Thoracic aorta (tissue), 2 donors: ENCODE results near the gene ZBTB44. TPM values are rescaled to one million over a fixed set of nuclear protein-coding genes. Genes with fewer than 3 reads are reported as not detected.

Experiments used
- ATAC-seq: fragments of 150-250 bp; one replicate; pipeline ENCODE4 v1.8.0; 2017; ENCODE audit warnings: low read depth; ENCODE audit not compliant: insufficient number of reproducible peaks, low FRiP score
- DNase-seq: peaks from one replicate; pipeline ENCODE4 v3.0.0-alpha.2; 2020; ENCODE audit warnings: low spot score
- H3K27ac ChIP-seq, 2 donors: fragments of 200-600 bp; sonication (generic); 1 replicate in 1 of 2; 2 replicates in 1 of 2; pipeline ENCODE4 v1.5.1; 2016; ENCODE audit warnings: mild to moderate bottlenecking in 2 of 2, moderate library complexity in 2 of 2
- H3K27me3 ChIP-seq: fragments of 200-600 bp; sonication (generic); replicated peaks from 2 replicates; pipeline ENCODE4 v1.6.0; 2016; ENCODE audit warnings: mild to moderate bottlenecking; ENCODE audit not compliant: insufficient read depth
- H3K36me3 ChIP-seq: fragments of 200-600 bp; sonication (generic); one replicate; pipeline ENCODE4 v1.5.1; 2016
- H3K4me1 ChIP-seq, 2 donors: fragments of 200-600 bp; sonication (generic); 1 replicate in 1 of 2; 2 replicates in 1 of 2; pipeline versions ENCODE4 v1.5.1 to v1.6.0; 2016; ENCODE audit warnings: low read depth in 2 of 2, mild to moderate bottlenecking in 1 of 2; ENCODE audit not compliant: control insufficient read depth in 1 of 2
- H3K4me3 ChIP-seq: fragments of 200-600 bp; sonication (generic); 2 replicates; pipeline ENCODE4 v1.5.1; 2016; ENCODE audit warnings: mild to moderate bottlenecking
- H3K9me3 ChIP-seq: fragments of 200-600 bp; sonication (generic); 2 replicates; pipeline ENCODE4 v1.5.1; 2016
- CTCF ChIP-seq: fragments of 200-600 bp; sonication (generic); IDR thresholded peaks from one replicate; pipeline ENCODE4 v1.5.1; 2019; ENCODE audit warnings: antibody characterized with exemption
- total RNA-seq, 2 donors: library from RNA; depleted of rRNA; stranded (reverse); fragments of >200 nt; gene quantifications; one replicate each; pipeline versions ENCODE4 v1.1.0 to v1.2.3, GENCODE V29; 2016

ZBTB44 gene
- total RNA-seq, 2 donors from 2014 or later, result 38.0 to 48.7 TPM

GRCh38 chr11:130318031-130318673 is 3.4 kb upstream of the ZBTB44 start:
- DNase-seq (no peak), ATAC-seq (no peak)
- Histone ChIP-seq H3K9me3 (peaks cover 11% of the 10 kb centered on the region), H3K27ac (no peak overlapping the region), H3K27me3 (no peaks in the 10 kb centered on the region), H3K36me3 (no peaks in the 10 kb centered on the region), H3K4me3 (no peak overlapping the region), H3K4me1 (peaks cover 0 to 10% of the 10 kb centered on the region in 2 donors)
- TF ChIP-seq CTCF, result no peak

GRCh38 chr11:130315354-130315970 is 745 bp upstream of the ZBTB44 start:
- H3K4me3 ChIP-seq, result peak overlapping the region; percentile 98
- ATAC-seq (no peak), DNase-seq (no peak)
- no peaks in the 10 kb centered on the region for H3K27me3 ChIP-seq
- H3K27ac ChIP-seq, result peak overlapping the region; percentile 41 to 55
- TF ChIP-seq CTCF, result no peak
- H3K4me1 ChIP-seq, result peaks cover 9 to 36% of the 10 kb centered on the region in 2 donors
- H3K36me3 ChIP-seq, result no peaks in the 10 kb centered on the region
- no peaks in the 10 kb centered on the region for H3K9me3 ChIP-seq

- ATAC-seq (peak; percentile 30), DNase-seq (no peak)
- no peaks in the 10 kb centered on the region for H3K36me3 ChIP-seq
- no peaks in the 10 kb centered on the region for H3K9me3 ChIP-seq
- H3K27ac ChIP-seq, result peak overlapping the region; percentile 90 to 91
- peak overlapping the region; percentile 98 for H3K4me3 ChIP-seq
- TF ChIP-seq CTCF, result no peak
- H3K27me3 ChIP-seq, result no peaks in the 10 kb centered on the region
- peaks cover 21 to 48% of the 10 kb centered on the region in 2 donors for H3K4me1 ChIP-seq
Measured at GRCh38 chr11:130314184-130314749, 450 bp downstream of the ZBTB44 start.

- peak overlapping the region; percentile 98 for H3K4me3 ChIP-seq
- no peaks in the 10 kb centered on the region for H3K27me3 ChIP-seq
- no peak for TF ChIP-seq CTCF
- H3K27ac ChIP-seq, result peak overlapping the region; percentile 90 to 91
- no peak for ATAC-seq
- DNase-seq, result no peak
- H3K9me3 ChIP-seq, result no peaks in the 10 kb centered on the region
- peaks cover 21 to 55% of the 10 kb centered on the region in 2 donors for H3K4me1 ChIP-seq
- H3K36me3 ChIP-seq, result no peaks in the 10 kb centered on the region
Measured at GRCh38 chr11:130313383-130314183, 1.1 kb downstream of the ZBTB44 start.

- no peak overlapping the region for H3K27ac ChIP-seq
- no peak for ATAC-seq
- no peak overlapping the region for H3K4me3 ChIP-seq
Measured at GRCh38 chr11:130312046-130312445, 2.7 kb downstream of the ZBTB44 start.

More at GRCh38 chr11:130312046-130312445, 2.7 kb downstream of the ZBTB44 start:
- Histone ChIP-seq H3K36me3 (no peaks in the 10 kb centered on the region), H3K27me3 (no peaks in the 10 kb centered on the region), H3K4me1 (peaks cover 21 to 57% of the 10 kb centered on the region in 2 donors), H3K9me3 (no peaks in the 10 kb centered on the region)
- no peak for DNase-seq
- TF ChIP-seq CTCF, result no peak
